H9 (cell line): ENCODE data around the gene CYB5R2. TPM values are rescaled to one million over a fixed set of nuclear protein-coding genes. Genes with fewer than 3 reads are reported as not detected.

Experiments
- DNase-seq: peaks from one replicate; pipeline ENCODE4 v3.0.0-alpha.2; 2017
- H2AFZ ChIP-seq: one replicate; pipeline ENCODE4 v1.6.1; 2013; ENCODE audit warnings: mild to moderate bottlenecking, low read length, control low read depth, moderate library complexity
- H2AK5ac ChIP-seq: 2 replicates; pipeline ENCODE4 v1.6.1; 2013; ENCODE audit warnings: low read length, control low read depth, mixed read lengths; ENCODE audit not compliant: insufficient read length
- H2BK120ac ChIP-seq: one replicate; pipeline ENCODE4 v1.6.1; 2013; ENCODE audit warnings: low read depth, mild to moderate bottlenecking, low read length, control low read depth, inconsistent platforms; ENCODE audit not compliant: poor library complexity, severe bottlenecking
- H2BK12ac ChIP-seq: 2 replicates; pipeline ENCODE4 v1.6.1; 2013; ENCODE audit warnings: low read length, control low read depth, mixed read lengths, low read depth; ENCODE audit not compliant: insufficient read length
- H2BK15ac ChIP-seq: 2 replicates; pipeline ENCODE4 v1.6.1; 2013; ENCODE audit warnings: low read depth, low read length, control low read depth
- H2BK20ac ChIP-seq: one replicate; pipeline ENCODE4 v1.6.1; 2013; ENCODE audit warnings: low read depth, mild to moderate bottlenecking, low read length, control low read depth, inconsistent platforms; ENCODE audit not compliant: poor library complexity, severe bottlenecking
- H2BK5ac ChIP-seq: 2 replicates; pipeline ENCODE4 v1.6.1; 2013; ENCODE audit warnings: low read length, control low read depth, mixed read lengths; ENCODE audit not compliant: insufficient read length
- H3K14ac ChIP-seq: 2 replicates; pipeline ENCODE4 v1.6.1; 2013; ENCODE audit warnings: low read length, control low read depth; ENCODE audit not compliant: insufficient read depth
- H3K18ac ChIP-seq: 2 replicates; pipeline ENCODE4 v1.6.1; 2013; ENCODE audit warnings: low read depth, mild to moderate bottlenecking, mixed read lengths, low read length, control low read depth; ENCODE audit not compliant: insufficient read length
- H3K23ac ChIP-seq: 2 replicates; pipeline ENCODE4 v1.6.1; 2013; ENCODE audit warnings: low read length, control low read depth, mixed read lengths, low read depth; ENCODE audit not compliant: insufficient read length
- H3K23me2 ChIP-seq: 2 replicates; pipeline ENCODE4 v1.6.1; 2013; ENCODE audit warnings: low read depth, mild to moderate bottlenecking, mixed read lengths, low read length, control low read depth; ENCODE audit not compliant: insufficient read length, poor library complexity, severe bottlenecking
- H3K27ac ChIP-seq: 2 replicates; pipeline ENCODE4 v1.5.1; 2013; ENCODE audit warnings: low read length, control low read depth, mixed read lengths, low read depth; ENCODE audit not compliant: insufficient read length
- H3K27me3 ChIP-seq: 2 replicates; pipeline ENCODE4 v1.6.1; 2013; ENCODE audit warnings: low read length, control low read depth, inconsistent platforms; ENCODE audit not compliant: insufficient read depth
- H3K4ac ChIP-seq: 2 replicates; pipeline ENCODE4 v1.6.1; 2013; ENCODE audit warnings: low read depth, mild to moderate bottlenecking, control low read depth, inconsistent platforms, low read length, moderate library complexity
- H3K4me1 ChIP-seq: 2 replicates; pipeline ENCODE4 v1.6.1; 2013; ENCODE audit warnings: low read length, control low read depth, inconsistent platforms; ENCODE audit not compliant: insufficient read depth
- H3K4me2 ChIP-seq: 2 replicates; pipeline ENCODE4 v1.6.1; 2013; ENCODE audit warnings: low read length, control low read depth, mixed read lengths; ENCODE audit not compliant: insufficient read length, insufficient read depth
- H3K56ac ChIP-seq: 2 replicates; pipeline ENCODE4 v1.6.1; 2013; ENCODE audit warnings: low read depth, mild to moderate bottlenecking, mixed read lengths, low read length, control low read depth; ENCODE audit not compliant: insufficient read length
- H3K79me1 ChIP-seq: 2 replicates; pipeline ENCODE4 v1.6.1; 2013; ENCODE audit warnings: low read depth, mild to moderate bottlenecking, moderate library complexity, low read length, control low read depth, inconsistent platforms; ENCODE audit not compliant: insufficient read depth, poor library complexity, severe bottlenecking
- H3K79me2 ChIP-seq: 2 replicates; pipeline ENCODE4 v1.6.1; 2013; ENCODE audit warnings: low read length, control low read depth, inconsistent platforms; ENCODE audit not compliant: insufficient read depth
- H3K9ac ChIP-seq: 2 replicates; pipeline ENCODE4 v1.6.1; 2013; ENCODE audit warnings: low read length, control low read depth, mixed read lengths; ENCODE audit not compliant: insufficient read length; ENCODE audit errors: extremely low read depth
- H3K9me3 ChIP-seq: one replicate; pipeline ENCODE4 v1.6.1; 2013; ENCODE audit warnings: low read depth, low read length, inconsistent platforms; ENCODE audit not compliant: control insufficient read depth
- H3T11ph ChIP-seq: one replicate; pipeline ENCODE4 v1.6.1; 2013; ENCODE audit warnings: mild to moderate bottlenecking, low read length, control low read depth, inconsistent platforms
- H4K20me1 ChIP-seq: one replicate; pipeline ENCODE4 v1.6.1; 2013; ENCODE audit not compliant: control insufficient read depth, insufficient read length, insufficient read depth
- H4K5ac ChIP-seq: 2 replicates; pipeline ENCODE4 v1.6.1; 2013; ENCODE audit warnings: low read depth, mild to moderate bottlenecking, mixed read lengths, low read length, control low read depth; ENCODE audit not compliant: insufficient read length
- H4K8ac ChIP-seq: replicated peaks from 2 replicates; pipeline ENCODE4 v1.6.1; 2013; ENCODE audit warnings: low read length, control low read depth, mixed read lengths, low read depth; ENCODE audit not compliant: insufficient read length
- H4K91ac ChIP-seq: 2 replicates; pipeline ENCODE4 v1.6.1; 2013; ENCODE audit warnings: low read depth, mild to moderate bottlenecking, moderate library complexity, mixed read lengths, low read length, control low read depth; ENCODE audit not compliant: insufficient read length
- H3K27ac Mint-ChIP-seq, 3 experiments: 2 replicates in 2 of 3; 3 replicates in 1 of 3; pipeline ENCODE4 v1.8.0; 2020 to 2021; ENCODE audit warnings: mixed read lengths in 3 of 3, mild to moderate bottlenecking in 1 of 3, moderate library complexity in 1 of 3
- H3K27me3 Mint-ChIP-seq: 2 replicates; pipeline ENCODE4 v1.8.0; 2021; ENCODE audit warnings: low read depth, mild to moderate bottlenecking, moderate library complexity, mixed read lengths
- H3K36me3 Mint-ChIP-seq, 3 experiments: 2 replicates in 2 of 3; 3 replicates in 1 of 3; pipeline ENCODE4 v1.8.0; 2020 to 2021; ENCODE audit warnings: low read depth in 3 of 3, mixed read lengths in 3 of 3; ENCODE audit not compliant: insufficient read depth in 1 of 3
- H3K4me1 Mint-ChIP-seq, 2 experiments: 2 replicates each; pipeline ENCODE4 v1.8.0; 2020; ENCODE audit warnings: mixed read lengths in 2 of 2
- H3K4me3 Mint-ChIP-seq, 2 experiments: 2 replicates in 1 of 2; 3 replicates in 1 of 2; pipeline ENCODE4 v1.8.0; 2020 to 2021; ENCODE audit warnings: mild to moderate bottlenecking in 2 of 2, mixed read lengths in 2 of 2, moderate library complexity in 1 of 2
- H3K9me3 Mint-ChIP-seq, 2 experiments: 2 replicates in 1 of 2; 3 replicates in 1 of 2; pipeline ENCODE4 v1.8.0; 2020; ENCODE audit warnings: mild to moderate bottlenecking in 2 of 2, mixed read lengths in 2 of 2, moderate library complexity in 1 of 2
- CTCF ChIP-seq: fragments of 200-600 bp; sonication (generic); conservative IDR thresholded peaks from 3 replicates; pipeline ENCODE4 v1.8.0; 2021; ENCODE audit warnings: antibody characterized with exemption, mild to moderate bottlenecking
- WGBS: extraction: QIAGEN DNeasy Blood & Tissue Kit; methylation state at CpG from one replicate; pipeline ENCODE4 v1.1.7; 2013; ENCODE audit warnings: missing lambda C conversion rate, low lambda C conversion rate, mixed read lengths; ENCODE audit not compliant: insufficient read length; ENCODE audit errors: extremely low coverage; 5-methylcytosine and 5-hydroxymethylcytosine counted together
- total RNA-seq: library from RNA; stranded (reverse); gene quantifications from 2 replicates; pipeline ENCODE4 v1.2.1, GENCODE V29; 2021

CYB5R2 gene
- total RNA-seq, 1 experiment from 2014 or later = 44.5 TPM

GRCh38 chr11:7683571-7683970, 10.3 kb upstream of the CYB5R2 start:
- Mint-ChIP-seq H3K27me3 (peaks cover 4% of the 10 kb centered on the region), H3K27ac (no peak overlapping the region), H3K9me3 (peaks cover 5 to 7% of the 10 kb centered on the region in 2 experiments; a peak in 4 of 5 replicates), H3K36me3 (peaks cover 0 to 12% (median 2%) of the 10 kb centered on the region in 3 experiments; a peak in 4 of 7 replicates), H3K4me1 (peaks cover 25% of the 10 kb centered on the region in 2 experiments), H3K4me3 (no peak overlapping the region)
- H3K23ac ChIP-seq = peak overlapping the region; percentile 91
- H4K20me1 ChIP-seq = no peaks in the 10 kb centered on the region
- no peak for DNase-seq
- H4K8ac ChIP-seq = no peak overlapping the region
- no peak overlapping the region for H3K56ac ChIP-seq
- H2AK5ac ChIP-seq = no peak overlapping the region
- H2BK20ac ChIP-seq = no peak overlapping the region
- no peak overlapping the region for H2BK5ac ChIP-seq
- no peak overlapping the region for H3T11ph ChIP-seq
- H3K23me2 ChIP-seq = no peaks in the 10 kb centered on the region
- no peak overlapping the region for H3K14ac ChIP-seq
- no peak overlapping the region for H3K27ac ChIP-seq
- TF ChIP-seq CTCF = no peak
- no peaks in the 10 kb centered on the region for H3K4me1 ChIP-seq
- no peaks in the 10 kb centered on the region for H3K9me3 ChIP-seq
- no peaks in the 10 kb centered on the region for H3K79me1 ChIP-seq
- H2BK12ac ChIP-seq = no peak overlapping the region
- no peak overlapping the region for H3K18ac ChIP-seq
- WGBS = no CpG with 5 or more reads among the region's 2 CpGs
- H3K79me2 ChIP-seq = no peaks in the 10 kb centered on the region
- no peak overlapping the region for H3K4ac ChIP-seq
- H3K9ac ChIP-seq = no peak overlapping the region
- no peak overlapping the region for H3K4me2 ChIP-seq
- H3K27me3 ChIP-seq = no peaks in the 10 kb centered on the region; the same call in 1 of the 2 replicates
- no peak overlapping the region for H4K5ac ChIP-seq
- no peak overlapping the region for H2BK120ac ChIP-seq
- no peak overlapping the region for H2BK15ac ChIP-seq
- H2AFZ ChIP-seq = no peak overlapping the region
- H4K91ac ChIP-seq = no peak overlapping the region
